Calu3 (cell line): ENCODE results near the gene SRCAP. TPM values are rescaled to one million over a fixed set of nuclear protein-coding genes. Genes with fewer than 3 reads are reported as not detected.

Experiments used
- BruUV-seq: library from RNA; stranded (reverse); fragments of 400-500 nt; replicated peaks from 2 replicates; lab custom pipeline; 2021; lab: Mats Ljungman, UMichigan
- CTCF ChIA-PET: fragments of 300-600 bp; sonication (Branson Sonifier 250); formaldehyde crosslinking; loops from one replicate; lab custom pipeline; 2022; ENCODE audit warnings: antibody characterized with exemption; lab: Charles Lee
- DNase-seq: peaks from one replicate; pipeline ENCODE4 v3.0.0; 2022
- H3K27ac Mint-ChIP-seq: one replicate; pipeline ENCODE4 v1.8.0; 2022; ENCODE audit warnings: mixed read lengths; ENCODE audit not compliant: unreplicated experiment
- H3K27me3 Mint-ChIP-seq: one replicate; pipeline ENCODE4 v1.8.0; 2022; ENCODE audit warnings: mixed read lengths; ENCODE audit not compliant: unreplicated experiment
- H3K36me3 Mint-ChIP-seq: one replicate; pipeline ENCODE4 v1.8.0; 2022; ENCODE audit warnings: mild to moderate bottlenecking, moderate library complexity, mixed read lengths; ENCODE audit not compliant: insufficient read depth, unreplicated experiment
- H3K4me1 Mint-ChIP-seq: one replicate; pipeline ENCODE4 v1.8.0; 2022; ENCODE audit warnings: mild to moderate bottlenecking, low read depth, mixed read lengths; ENCODE audit not compliant: unreplicated experiment
- H3K4me3 Mint-ChIP-seq: one replicate; pipeline ENCODE4 v1.8.0; 2022; ENCODE audit warnings: mild to moderate bottlenecking, low read depth, moderate library complexity, mixed read lengths; ENCODE audit not compliant: unreplicated experiment
- H3K9me3 Mint-ChIP-seq: one replicate; pipeline ENCODE4 v1.8.0; 2022; ENCODE audit warnings: low read depth, mixed read lengths; ENCODE audit not compliant: unreplicated experiment
- CTCF ChIP-seq: fragments of 200-600 bp; IDR thresholded peaks from one replicate; pipeline ENCODE4 v1.8.0; 2022; ENCODE audit warnings: antibody characterized with exemption; ENCODE audit not compliant: unreplicated experiment
- intact Hi-C: fragments of 100-400 bp; cut with micrococcal nuclease; formaldehyde crosslinking; loops from one replicate; pipeline ENCODE4 v1.10.0; 2022; ENCODE audit not compliant: unreplicated experiment
- total RNA-seq: library from RNA; stranded (reverse); gene quantifications from 2 replicates; pipeline ENCODE4 v1.2.3, GENCODE V29; 2022

SRCAP gene
- total RNA-seq, 1 experiment from 2014 or later = 84.6 TPM

DNA sequence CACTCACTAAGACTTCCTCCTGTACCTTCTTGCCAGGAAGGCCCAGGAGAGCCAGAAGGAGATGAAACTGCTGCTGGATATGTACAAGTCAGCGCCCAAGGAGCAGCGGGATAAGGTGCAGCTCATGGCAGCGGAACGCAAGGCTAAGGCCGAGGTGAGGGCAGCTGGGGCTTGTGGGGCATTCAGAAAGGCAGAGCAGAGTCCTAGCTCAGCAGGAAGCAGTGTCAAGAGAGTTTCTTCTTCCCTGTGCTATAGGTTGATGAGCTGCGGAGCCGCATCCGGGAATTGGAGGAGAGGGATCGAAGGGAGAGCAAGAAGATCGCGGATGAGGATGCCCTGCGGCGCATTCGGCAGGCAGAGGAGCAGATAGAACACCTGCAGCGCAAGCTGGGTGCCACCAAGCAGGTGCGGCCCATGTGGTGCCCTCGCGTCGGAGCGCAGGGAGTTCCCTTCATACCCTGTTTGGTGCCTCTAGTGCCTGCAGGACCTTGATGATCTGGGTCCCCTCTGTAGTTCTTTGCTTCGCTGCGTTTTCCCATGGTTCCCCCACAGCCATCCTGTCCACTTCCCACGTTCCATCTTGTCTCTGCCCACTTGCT, 69.7 kb downstream of the SRCAP start:
- CTCF ChIA-PET = interaction anchor here (0.6 to 1.0 kb wide), 2 partner anchors 27 to 145 kb away, joined by 3 to 4 read pairs; no protein-coding TSS in a partner anchor
- H3K36me3 Mint-ChIP-seq = peaks cover 81% of the 10 kb centered on the region
- H3K27me3 Mint-ChIP-seq = no peaks in the 10 kb centered on the region
- BruUV-seq = TSS peak; percentile 4
- no peak for DNase-seq
- no peak overlapping the region for H3K4me3 Mint-ChIP-seq
- no peak overlapping the region for H3K27ac Mint-ChIP-seq
- no peaks in the 10 kb centered on the region for H3K9me3 Mint-ChIP-seq
- peaks cover 17% of the 10 kb centered on the region for H3K4me1 Mint-ChIP-seq
- no peak for TF ChIP-seq CTCF
- intact Hi-C loops = no loop called here

DNA sequence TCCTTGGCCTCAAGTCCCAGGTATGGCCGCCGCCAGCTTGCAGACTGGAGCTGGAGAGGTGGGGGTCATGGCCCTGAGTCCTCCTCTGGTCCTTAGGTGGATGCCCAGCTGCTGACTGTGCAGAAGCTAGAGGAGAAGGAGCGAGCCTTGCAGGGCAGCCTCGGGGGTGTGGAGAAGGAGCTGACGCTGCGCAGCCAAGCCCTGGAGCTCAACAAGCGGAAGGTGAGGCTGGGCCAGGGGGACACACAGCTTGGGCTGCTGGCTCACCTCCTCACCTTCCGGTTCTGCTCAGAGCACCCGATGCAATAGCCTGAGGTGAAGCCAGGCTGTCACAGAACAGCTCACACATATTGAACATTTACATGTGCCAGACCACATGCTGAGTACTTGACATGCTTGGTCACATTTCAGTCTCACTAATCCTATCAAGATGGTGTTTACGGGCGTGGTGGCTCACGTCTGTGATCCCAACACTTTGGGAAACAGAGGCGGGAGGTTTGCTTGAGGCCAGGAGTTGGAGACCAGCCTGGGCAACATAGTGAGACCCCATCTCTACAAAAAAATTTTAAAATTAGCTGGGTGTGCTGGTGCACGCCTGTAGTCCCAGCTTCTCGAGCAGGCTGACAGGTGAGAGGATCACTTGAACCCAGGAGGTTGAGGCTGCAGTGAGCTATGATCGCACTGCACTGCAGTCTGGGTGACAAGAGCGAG, 70.6 kb downstream of the SRCAP start:
- intact Hi-C loops = no loop called here
- BruUV-seq = no TSS peak
- TF ChIP-seq CTCF = no peak
- H3K36me3 Mint-ChIP-seq = peaks cover 77% of the 10 kb centered on the region
- no peak overlapping the region for H3K4me3 Mint-ChIP-seq
- peaks cover 13% of the 10 kb centered on the region for H3K4me1 Mint-ChIP-seq
- CTCF ChIA-PET = interaction anchor here (0.6 to 1.0 kb wide), 3 partner anchors 28 to 173 kb away, joined by 3 read pairs; no protein-coding TSS in a partner anchor
- H3K27ac Mint-ChIP-seq = no peak overlapping the region
- no peaks in the 10 kb centered on the region for H3K27me3 Mint-ChIP-seq
- H3K9me3 Mint-ChIP-seq = no peaks in the 10 kb centered on the region
- DNase-seq = no peak

- no peak for TF ChIP-seq CTCF
- Mint-ChIP-seq H3K27ac (no peak overlapping the region), H3K27me3 (no peaks in the 10 kb centered on the region), H3K9me3 (no peaks in the 10 kb centered on the region), H3K4me1 (peaks cover 16% of the 10 kb centered on the region), H3K36me3 (peaks cover 82% of the 10 kb centered on the region), H3K4me3 (no peak overlapping the region)
- BruUV-seq = no TSS peak
- CTCF ChIA-PET = no interaction called here
- intact Hi-C loops = no loop called here
- no peak for DNase-seq
Measured at GRCh38 chr16:30771726-30772125, 72.8 kb downstream of the SRCAP start.

GRCh38 chr16:30773826-30774225, 74.9 kb downstream of the SRCAP start:
- BruUV-seq = no TSS peak
- H3K9me3 Mint-ChIP-seq = no peaks in the 10 kb centered on the region
- CTCF ChIA-PET = no interaction called here
- no peak overlapping the region for H3K27ac Mint-ChIP-seq
- H3K27me3 Mint-ChIP-seq = no peaks in the 10 kb centered on the region
- H3K4me3 Mint-ChIP-seq = no peak overlapping the region
- no peak for TF ChIP-seq CTCF
- peaks cover 84% of the 10 kb centered on the region for H3K36me3 Mint-ChIP-seq
- intact Hi-C loops = no loop called here
- H3K4me1 Mint-ChIP-seq = peaks cover 31% of the 10 kb centered on the region
- no peak for DNase-seq
